Body of pancreas (tissue), 4 donors: ENCODE measurements around the gene SLC25A27. TPM values are rescaled to one million over a fixed set of nuclear protein-coding genes. Genes with fewer than 3 reads are reported as not detected.

Experiments
- ATAC-seq: fragments of 150-250 bp; one replicate; pipeline ENCODE4 v1.9.1; 2016
- DNase-seq, 4 donors: peaks; one replicate each; pipeline ENCODE4 v3.0.0-alpha.2; 2019
- H3K27ac ChIP-seq, 4 donors: fragments of 200-600 bp; sonication (generic); 1 replicate in 3 of 4; 2 replicates in 1 of 4; pipeline versions ENCODE4 v1.5.1 to v1.6.1; 2016 to 2019; ENCODE audit warnings: mild to moderate bottlenecking in 1 of 4, mixed read lengths in 1 of 4, moderate library complexity in 1 of 4
- H3K27me3 ChIP-seq, 2 donors: fragments of 200-600 bp; sonication (generic); one replicate each; pipeline ENCODE4 v1.6.0; 2016; ENCODE audit warnings: mild to moderate bottlenecking in 1 of 2
- H3K36me3 ChIP-seq, 2 donors: fragments of 200-600 bp; sonication (generic); replicated peaks in 1 of 2; 2 replicates each; pipeline ENCODE4 v1.5.1; 2016; ENCODE audit warnings: low read depth in 2 of 2; ENCODE audit not compliant: insufficient read depth in 1 of 2
- H3K4me1 ChIP-seq: fragments of 200-600 bp; sonication (generic); one replicate; pipeline ENCODE4 v1.6.0; 2016
- H3K4me3 ChIP-seq, 2 donors: fragments of 200-600 bp; sonication (generic); 1 replicate in 1 of 2; 2 replicates in 1 of 2; pipeline ENCODE4 v1.5.1; 2016 to 2019
- H3K9me3 ChIP-seq, 3 donors: fragments of 200-600 bp; sonication (generic); 1 replicate in 2 of 3; 2 replicates in 1 of 3; pipeline ENCODE4 v1.5.1; 2016
- CTCF ChIP-seq, 7 experiments: fragments of 450-650 bp in 4 of 7; fragments of 200-600 bp in 3 of 7; sonication (generic) in 3 of 7; IDR thresholded peaks; one replicate each; pipeline ENCODE4 v1.5.1; 2016 to 2019; ENCODE audit warnings: antibody characterized with exemption in 7 of 7
- POLR2A ChIP-seq, 3 donors: fragments of 450-650 bp; IDR thresholded peaks; one replicate each; pipeline ENCODE4 v1.6.1; 2016; ENCODE audit warnings: antibody characterized with exemption in 3 of 3, mild to moderate bottlenecking in 2 of 3
- WGBS, 2 donors: methylation state at CpG; one replicate each; pipeline ENCODE4 v1.1.5; 2017; 5-methylcytosine and 5-hydroxymethylcytosine counted together
- intact Hi-C: fragments of 100-400 bp; cut with DNase I; formaldehyde crosslinking; loops from one replicate; pipeline ENCODE4 v1.15.1; 2023
- total RNA-seq, 2 donors: library from RNA; depleted of rRNA; stranded (reverse); fragments of >200 nt; gene quantifications; one replicate each; pipeline ENCODE4 v1.1.0, GENCODE V29; 2016

Gene SLC25A27
- total RNA-seq, 2 donors from 2014 or later, result 24.1 to 36.8 TPM

- H3K4me1 ChIP-seq, result no peaks in the 10 kb centered on the region
- ATAC-seq, result no peak
- no peak for TF ChIP-seq POLR2A (IDR thresholded peaks at IDR 0.05)
- no peak for TF ChIP-seq CTCF (IDR thresholded peaks at IDR 0.05)
- H3K27me3 ChIP-seq, result no peaks in the 10 kb centered on the region
- intact Hi-C loops, result no loop called here
- no peak overlapping the region for H3K27ac ChIP-seq
- H3K36me3 ChIP-seq, result no peaks in the 10 kb centered on the region
- no peaks in the 10 kb centered on the region for H3K9me3 ChIP-seq
- DNase-seq, result no peak
- H3K4me3 ChIP-seq, result no peak overlapping the region
Measured at GRCh38 chr6:46715141-46715540, 62.4 kb downstream of the SLC25A27 start.

- Histone ChIP-seq H3K36me3 (no peaks in the 10 kb centered on the region), H3K4me1 (no peaks in the 10 kb centered on the region), H3K4me3 (no peak overlapping the region), H3K9me3 (no peaks in the 10 kb centered on the region), H3K27me3 (no peaks in the 10 kb centered on the region), H3K27ac (no peak overlapping the region)
- intact Hi-C loops, result no loop called here
- TF ChIP-seq CTCF (IDR thresholded peaks at IDR 0.05) (no peak), POLR2A (IDR thresholded peaks at IDR 0.05) (no peak)
- no peak for DNase-seq
- ATAC-seq, result no peak
- WGBS, 2 donors, result 17 to 19% methylated on average over 1 of the region's 1 CpG
Measured at GRCh38 chr6:46719099-46719498, 66.3 kb downstream of the SLC25A27 start.

- Histone ChIP-seq H3K27me3 (no peaks in the 10 kb centered on the region), H3K36me3 (no peaks in the 10 kb centered on the region), H3K4me3 (no peak overlapping the region), H3K4me1 (no peaks in the 10 kb centered on the region), H3K9me3 (no peaks in the 10 kb centered on the region), H3K27ac (no peak overlapping the region)
- ATAC-seq, result no peak
- no peak for TF ChIP-seq POLR2A (IDR thresholded peaks at IDR 0.05)
- TF ChIP-seq CTCF (IDR thresholded peaks at IDR 0.05), result no peak
- no peak for DNase-seq
- intact Hi-C loops, result no loop called here
- 67 to 80% methylated on average over 1 of the region's 1 CpG for WGBS, 2 donors
Measured at GRCh38 chr6:46720401-46720800, 67.6 kb downstream of the SLC25A27 start.

Other genes with a start within 250 kb of the SLC25A27 start
- 1 to 10 TPM; 5.3 to 6.5 TPM for gene RCAN2, start 161.5 kb upstream of the SLC25A27 start, total RNA-seq
- gene CYP39A1, start 157 bp upstream of the SLC25A27 start, total RNA-seq, result 1 to 10 TPM; 6.0 to 6.3 TPM
- under 1 TPM; 0.66 to 0.78 TPM for gene TDRD6, start 34.9 kb downstream of the SLC25A27 start, total RNA-seq
- under 1 TPM in 1 of 2 donors, not detected in 1; 0.78 TPM for gene PLA2G7, start 82.4 kb downstream of the SLC25A27 start, total RNA-seq
- not detected for gene ANKRD66, start 94.0 kb downstream of the SLC25A27 start, total RNA-seq
- not detected for gene MEP1A, start 140.4 kb downstream of the SLC25A27 start, total RNA-seq